OCI-LY3 (cell line): ENCODE data around the gene CCDC6.

Experiments
- EZH2phosphoT487 ChIP-seq: fragments of 200-600 bp; shearing (Covaris generic); IDR thresholded peaks from 2 replicates; pipeline ENCODE4 v1.6.1; 2018; ENCODE audit warnings: antibody characterized with exemption, mixed run types, low read depth
- TF ChIP-seq, protein P1 (sequence below): fragments of 200-600, 300-600 bp; sonication (generic); IDR thresholded peaks from 2 replicates; pipeline ENCODE4 v1.5.1; 2014; ENCODE audit warnings: antibody characterized with exemption, low read length, low read depth

- TF ChIP-seq, protein P1, sequence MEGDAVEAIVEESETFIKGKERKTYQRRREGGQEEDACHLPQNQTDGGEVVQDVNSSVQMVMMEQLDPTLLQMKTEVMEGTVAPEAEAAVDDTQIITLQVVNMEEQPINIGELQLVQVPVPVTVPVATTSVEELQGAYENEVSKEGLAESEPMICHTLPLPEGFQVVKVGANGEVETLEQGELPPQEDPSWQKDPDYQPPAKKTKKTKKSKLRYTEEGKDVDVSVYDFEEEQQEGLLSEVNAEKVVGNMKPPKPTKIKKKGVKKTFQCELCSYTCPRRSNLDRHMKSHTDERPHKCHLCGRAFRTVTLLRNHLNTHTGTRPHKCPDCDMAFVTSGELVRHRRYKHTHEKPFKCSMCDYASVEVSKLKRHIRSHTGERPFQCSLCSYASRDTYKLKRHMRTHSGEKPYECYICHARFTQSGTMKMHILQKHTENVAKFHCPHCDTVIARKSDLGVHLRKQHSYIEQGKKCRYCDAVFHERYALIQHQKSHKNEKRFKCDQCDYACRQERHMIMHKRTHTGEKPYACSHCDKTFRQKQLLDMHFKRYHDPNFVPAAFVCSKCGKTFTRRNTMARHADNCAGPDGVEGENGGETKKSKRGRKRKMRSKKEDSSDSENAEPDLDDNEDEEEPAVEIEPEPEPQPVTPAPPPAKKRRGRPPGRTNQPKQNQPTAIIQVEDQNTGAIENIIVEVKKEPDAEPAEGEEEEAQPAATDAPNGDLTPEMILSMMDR, result no peak
- TF ChIP-seq EZH2phosphoT487, result no peak
Measured at GRCh38 chr10:59909815-59910214, 3.5 kb upstream of the CCDC6 start.
